Measurements from ENCODE around the gene AMZ2.
"Not testable (repeated sequence)": the region's sequence is repeated elsewhere in the genome, so short reads cannot be mapped to it uniquely, and the experiment has no call there.

- not testable (repeated sequence) for TF ChIP-seq CTCF, POLR2AphosphoS5, EP300, POLR2A (IDR thresholded peaks at IDR 0.05)
Observed at GRCh38 chr17:68262467-68262866, 14.6 kb downstream of the AMZ2 start.

Measured in suprapubic skin (tissue), 4 donors.